HepG2 (cell line): ENCODE results near the gene LIF. TPM values are rescaled to one million over a fixed set of nuclear protein-coding genes. Genes with fewer than 3 reads are reported as not detected.

ENCODE experiments used
- KIAA2018 ChIP-seq: sonication (generic); formaldehyde crosslinking; IDR thresholded peaks from 2 replicates; pipeline ENCODE4 v1.5.0; 2020; ENCODE audit warnings: mild to moderate bottlenecking, missing genetic modification reagents, borderline replicate concordance
- MNT ChIP-seq: fragments of 450-650 bp; IDR thresholded peaks from 2 replicates; pipeline ENCODE4 v1.6.1; 2016
- polyA plus RNA-seq, 8 experiments: library from polyadenylated mRNA; depleted of rRNA in 3 of 8; stranded (reverse) in 7 of 8; unstranded in 1 of 8; fragments of >200 nt; fragmentation: Illumina TruSeq in 4 of 8; extraction: Trizol in 4 of 8; gene quantifications; 2 replicates each; pipeline versions ENCODE4 v1.2.1 to v1.2.3, GENCODE V29; 2011 to 2016; ENCODE audit warnings: low read depth in 4 of 8, missing spikeins in 1 of 8, mixed read lengths in 1 of 8; ENCODE audit not compliant: insufficient read depth in 1 of 8
- total RNA-seq, 5 experiments: library from RNA; depleted of rRNA; stranded (reverse); fragments of >200 nt; fragmentation: Illumina TruSeq; extraction: Trizol; gene quantifications; 2 replicates each; pipeline ENCODE4 v1.2.3, GENCODE V29; 2016; ENCODE audit warnings: low read depth in 1 of 5

The LIF gene
- total and polyA plus RNA-seq, 2 of the 13 experiments (the other 11 are each of a cell fraction or from before 2014, with no cell fraction given) = 3.6 to 8.5 TPM

DNA sequence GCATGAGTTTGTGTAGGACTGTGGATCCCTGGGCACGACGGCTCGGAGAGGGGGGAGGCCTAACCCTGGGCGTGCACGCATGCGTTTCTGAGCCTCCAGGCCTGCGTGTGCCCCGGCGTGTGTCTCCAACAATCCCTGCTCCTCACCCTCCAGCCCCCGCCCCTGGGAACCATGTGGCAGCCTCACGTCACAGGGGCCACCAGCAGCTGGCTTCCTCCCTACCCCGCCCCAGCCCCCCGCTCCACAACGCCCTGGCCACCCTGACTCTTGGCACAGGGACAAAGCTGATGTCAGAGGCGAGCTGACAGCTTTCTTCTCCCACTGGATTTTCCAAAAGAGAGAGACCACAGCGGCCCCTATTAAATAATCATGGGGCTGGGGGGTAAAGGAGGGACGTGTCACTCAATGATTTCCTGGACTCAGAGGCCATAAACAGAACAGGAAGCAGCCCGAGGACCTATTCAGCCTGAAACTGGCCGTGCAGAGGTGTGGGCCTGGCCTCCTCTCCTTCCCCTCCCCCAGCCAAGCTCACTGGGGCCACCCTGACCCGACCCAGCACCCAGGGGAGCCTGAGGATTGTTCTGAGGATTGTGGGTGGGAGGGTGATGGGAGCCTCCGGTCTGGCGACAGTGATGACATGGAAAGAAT, 6.8 kb upstream of the LIF start (continued):
- TF ChIP-seq KIAA2018 (CRISPR knock-in tag) (no peak), MNT (no peak)
